Natural killer cell (primary cell): Measurements from ENCODE around the gene SLC6A12. TPM values are rescaled to one million over a fixed set of nuclear protein-coding genes. Genes with fewer than 3 reads are reported as not detected.

Experiments used
- ATAC-seq, 3 donors: fragments of 150-1000 bp in 2 of 3; fragments of 200-7000 bp in 1 of 3; cut with Tn5 transposase; 1 replicate in 1 of 3; 2 replicates in 2 of 3; pipeline ENCODE4 v1.10.0; 2021; ENCODE audit warnings: mild to moderate bottlenecking in 2 of 3, moderate library complexity in 2 of 3
- DNase-seq, 2 donors: peaks; one replicate each; pipeline versions ENCODE4 v3.0.0 to v3.0.0-alpha.2; 2013 to 2021; ENCODE audit warnings: mixed read lengths in 1 of 2
- H3K27ac ChIP-seq: one replicate; pipeline ENCODE4 v1.5.1; 2013; ENCODE audit warnings: mild to moderate bottlenecking, low read length
- H3K27me3 ChIP-seq: one replicate; pipeline ENCODE4 v1.6.1; 2013; ENCODE audit warnings: low read length; ENCODE audit not compliant: control insufficient read depth, insufficient read depth
- H3K36me3 ChIP-seq: one replicate; pipeline ENCODE4 v1.6.1; 2013; ENCODE audit warnings: low read length; ENCODE audit not compliant: control insufficient read depth, insufficient read depth
- H3K4me1 ChIP-seq: one replicate; pipeline ENCODE4 v1.6.1; 2013; ENCODE audit warnings: low read length; ENCODE audit not compliant: control insufficient read depth, insufficient read depth
- H3K4me3 ChIP-seq: one replicate; pipeline ENCODE4 v1.5.1; 2013; ENCODE audit warnings: low read length
- H3K9me3 ChIP-seq: one replicate; pipeline ENCODE4 v1.6.1; 2013; ENCODE audit warnings: low read length; ENCODE audit not compliant: control insufficient read depth, insufficient read depth
- H3K27ac Mint-ChIP-seq, 2 donors: one replicate each; pipeline ENCODE4 v1.8.0; 2022; ENCODE audit warnings: mild to moderate bottlenecking in 2 of 2, mixed read lengths in 2 of 2, moderate library complexity in 1 of 2
- H3K27me3 Mint-ChIP-seq, 2 donors: one replicate each; pipeline ENCODE4 v1.8.0; 2022; ENCODE audit warnings: low read depth in 2 of 2, mixed read lengths in 2 of 2
- H3K36me3 Mint-ChIP-seq: one replicate; pipeline ENCODE4 v1.8.0; 2022; ENCODE audit warnings: mixed read lengths
- H3K4me1 Mint-ChIP-seq, 2 donors: one replicate each; pipeline ENCODE4 v1.8.0; 2022; ENCODE audit warnings: mixed read lengths in 2 of 2
- H3K4me3 Mint-ChIP-seq: one replicate; pipeline ENCODE4 v1.8.0; 2022; ENCODE audit warnings: mild to moderate bottlenecking, moderate library complexity, mixed read lengths
- H3K9me3 Mint-ChIP-seq, 2 donors: one replicate each; pipeline ENCODE4 v1.8.0; 2022; ENCODE audit warnings: mixed read lengths in 2 of 2
- WGBS: methylation state at CpG from one replicate; pipeline ENCODE4 v1.1.7; 2013; ENCODE audit warnings: missing lambda C conversion rate; ENCODE audit not compliant: insufficient coverage; 5-methylcytosine and 5-hydroxymethylcytosine counted together
- intact Hi-C: fragments of 100-400 bp; cut with micrococcal nuclease; formaldehyde crosslinking; loops from one replicate; pipeline ENCODE4 v1.14.2; 2022
- total RNA-seq, 4 donors: library from RNA; stranded (reverse); fragments of 120-200 nt in 1 of 4; gene quantifications; one replicate each; pipeline versions ENCODE4 v1.2.3 to v1.2.4, GENCODE V29; 2013 to 2022
- TF ChIP-seq, protein P1 (sequence below): fragments of 200-600 bp; IDR thresholded peaks from one replicate; pipeline ENCODE4 v1.8.0; 2022; ENCODE audit warnings: antibody characterized with exemption

The SLC6A12 gene
- total RNA-seq, 3 donors from 2014 or later (not counting 1 experiment from before 2014, with no cell fraction given) = 0.54 to 0.70 TPM; not detected in 1

DNA sequence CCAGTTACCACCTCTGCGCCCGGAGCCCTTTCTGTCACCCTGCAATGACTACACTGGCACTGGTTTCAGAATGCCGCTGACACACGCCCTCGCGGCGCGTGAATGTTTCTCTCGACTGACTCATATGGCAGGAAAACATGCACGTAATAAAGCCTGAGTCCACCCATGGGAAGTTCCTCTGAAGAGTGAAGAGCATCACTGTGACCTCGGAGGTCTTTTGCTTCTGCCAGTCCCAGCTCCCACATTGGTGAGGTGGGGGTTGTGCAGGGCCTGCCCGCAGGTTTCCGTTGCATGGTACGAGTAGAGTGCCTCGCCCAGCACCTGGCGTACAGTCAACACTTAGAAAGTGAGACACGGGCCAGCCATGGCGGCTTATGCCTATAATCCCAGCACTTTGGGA, 11.1 kb upstream of the SLC6A12 start:
- ATAC-seq = no peak
- Histone ChIP-seq H3K9me3 (no peaks in the 10 kb centered on the region), H3K4me1 (peaks cover 3% of the 10 kb centered on the region), H3K36me3 (no peaks in the 10 kb centered on the region), H3K27ac (no peak overlapping the region), H3K4me3 (no peak overlapping the region), H3K27me3 (no peaks in the 10 kb centered on the region)
- intact Hi-C loops = no loop called here
- Mint-ChIP-seq H3K4me3 (no peak overlapping the region), H3K27ac (no peak overlapping the region), H3K9me3 (no peaks in the 10 kb centered on the region), H3K4me1 (peaks cover 0 to 2% of the 10 kb centered on the region in 2 donors), H3K27me3 (peaks cover 12 to 26% of the 10 kb centered on the region in 2 donors), H3K36me3 (no peaks in the 10 kb centered on the region)
- DNase-seq = no peak
- TF ChIP-seq, protein P1, sequence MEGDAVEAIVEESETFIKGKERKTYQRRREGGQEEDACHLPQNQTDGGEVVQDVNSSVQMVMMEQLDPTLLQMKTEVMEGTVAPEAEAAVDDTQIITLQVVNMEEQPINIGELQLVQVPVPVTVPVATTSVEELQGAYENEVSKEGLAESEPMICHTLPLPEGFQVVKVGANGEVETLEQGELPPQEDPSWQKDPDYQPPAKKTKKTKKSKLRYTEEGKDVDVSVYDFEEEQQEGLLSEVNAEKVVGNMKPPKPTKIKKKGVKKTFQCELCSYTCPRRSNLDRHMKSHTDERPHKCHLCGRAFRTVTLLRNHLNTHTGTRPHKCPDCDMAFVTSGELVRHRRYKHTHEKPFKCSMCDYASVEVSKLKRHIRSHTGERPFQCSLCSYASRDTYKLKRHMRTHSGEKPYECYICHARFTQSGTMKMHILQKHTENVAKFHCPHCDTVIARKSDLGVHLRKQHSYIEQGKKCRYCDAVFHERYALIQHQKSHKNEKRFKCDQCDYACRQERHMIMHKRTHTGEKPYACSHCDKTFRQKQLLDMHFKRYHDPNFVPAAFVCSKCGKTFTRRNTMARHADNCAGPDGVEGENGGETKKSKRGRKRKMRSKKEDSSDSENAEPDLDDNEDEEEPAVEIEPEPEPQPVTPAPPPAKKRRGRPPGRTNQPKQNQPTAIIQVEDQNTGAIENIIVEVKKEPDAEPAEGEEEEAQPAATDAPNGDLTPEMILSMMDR = no peak
- WGBS = 90% methylated on average over 18 of the region's 18 CpGs

DNA sequence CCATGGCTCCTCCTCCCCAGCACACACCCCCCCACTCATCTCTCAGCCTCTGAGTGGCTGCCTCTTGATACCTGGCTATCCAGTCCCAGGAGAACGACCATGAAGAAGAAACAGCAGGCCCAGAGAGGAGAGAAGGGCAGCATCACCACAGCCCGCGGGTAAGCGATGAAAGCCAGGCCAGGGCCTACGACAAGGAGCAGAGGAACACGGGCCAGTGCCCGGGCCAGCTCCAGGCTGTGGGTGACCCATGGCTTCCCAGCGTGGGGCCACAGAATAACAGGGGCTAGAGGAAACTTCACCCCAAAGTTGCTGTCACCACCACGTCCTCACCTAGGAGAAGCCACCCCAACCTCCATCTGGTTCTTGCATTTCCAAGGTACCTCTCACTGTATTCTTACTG, 10.4 kb upstream of the SLC6A12 start:
- peaks cover 0 to 7% of the 10 kb centered on the region in 2 donors for H3K4me1 Mint-ChIP-seq
- no peak overlapping the region for H3K27ac Mint-ChIP-seq
- 87% methylated on average over 9 of the region's 9 CpGs for WGBS
- H3K36me3 Mint-ChIP-seq = no peaks in the 10 kb centered on the region
- no peaks in the 10 kb centered on the region for H3K9me3 Mint-ChIP-seq
- intact Hi-C loops = no loop called here
- DNase-seq (no peak), ATAC-seq (no peak)
- H3K27me3 Mint-ChIP-seq = peaks cover 8 to 19% of the 10 kb centered on the region in 2 donors
- Histone ChIP-seq H3K27me3 (no peaks in the 10 kb centered on the region), H3K4me3 (no peak overlapping the region), H3K4me1 (peaks cover 6% of the 10 kb centered on the region), H3K9me3 (no peaks in the 10 kb centered on the region), H3K27ac (no peak overlapping the region), H3K36me3 (no peaks in the 10 kb centered on the region)
- no peak overlapping the region for H3K4me3 Mint-ChIP-seq
- TF ChIP-seq, protein P1 = no peak

DNA sequence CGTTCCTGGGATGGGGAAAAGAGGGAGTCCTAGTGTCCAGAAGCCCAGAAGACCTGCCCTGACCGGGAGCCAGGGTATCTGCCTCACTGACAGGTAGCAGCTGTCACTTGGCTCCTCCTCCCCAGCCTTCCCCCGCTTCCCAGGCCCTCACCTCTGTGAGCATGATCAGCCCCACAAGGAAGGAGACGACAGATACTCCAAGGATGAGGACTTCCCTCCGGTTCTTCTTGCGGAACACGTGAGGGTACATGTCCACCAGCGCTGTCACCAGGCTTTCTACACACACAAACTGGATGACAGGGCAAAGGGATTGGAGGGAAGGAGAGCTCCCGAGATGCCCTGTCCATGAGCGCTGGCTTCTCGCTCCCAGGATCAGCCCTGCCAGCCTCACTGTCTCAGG, 9.9 kb upstream of the SLC6A12 start:
- TF ChIP-seq, protein P1 = no peak

DNA sequence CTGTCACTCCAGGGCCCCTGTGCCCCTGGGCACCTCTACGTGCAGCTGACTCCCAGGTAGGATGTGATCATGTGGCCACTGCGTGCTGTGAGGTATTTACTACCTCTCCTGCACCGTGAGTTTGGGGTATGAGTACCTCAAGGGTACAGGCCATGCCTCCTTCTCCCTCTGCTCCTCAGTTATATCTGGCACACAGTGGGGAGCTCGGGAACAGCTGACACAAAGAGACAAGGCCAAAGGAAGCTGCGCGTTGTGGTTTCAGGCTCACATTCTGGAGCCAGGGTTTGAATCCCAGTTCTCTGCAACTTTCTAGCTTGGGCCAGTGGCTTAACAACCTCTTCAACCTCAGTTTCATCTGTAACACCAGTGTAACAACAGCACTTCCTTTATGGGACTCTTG, 7.8 kb upstream of the SLC6A12 start:
- ATAC-seq = no peak
- Histone ChIP-seq H3K4me1 (peaks cover 6% of the 10 kb centered on the region), H3K27ac (no peak overlapping the region), H3K36me3 (no peaks in the 10 kb centered on the region), H3K4me3 (no peak overlapping the region), H3K27me3 (no peaks in the 10 kb centered on the region), H3K9me3 (no peaks in the 10 kb centered on the region)
- no peaks in the 10 kb centered on the region for H3K9me3 Mint-ChIP-seq
- H3K36me3 Mint-ChIP-seq = no peaks in the 10 kb centered on the region
- no peak for DNase-seq
- H3K4me1 Mint-ChIP-seq = peaks cover 0 to 7% of the 10 kb centered on the region in 2 donors
- intact Hi-C loops = no loop called here
- H3K27me3 Mint-ChIP-seq = peaks cover 5 to 9% of the 10 kb centered on the region in 2 donors
- H3K27ac Mint-ChIP-seq = no peak overlapping the region
- 82% methylated on average over 6 of the region's 6 CpGs for WGBS
- TF ChIP-seq, protein P1 = no peak
- H3K4me3 Mint-ChIP-seq = no peak overlapping the region

More for the DNA sequence above, 9.9 kb upstream of the SLC6A12 start:
- Mint-ChIP-seq H3K27ac (no peak overlapping the region), H3K36me3 (no peaks in the 10 kb centered on the region), H3K9me3 (no peaks in the 10 kb centered on the region), H3K4me3 (no peak overlapping the region), H3K4me1 (peaks cover 0 to 7% of the 10 kb centered on the region in 2 donors), H3K27me3 (peaks cover 6 to 14% of the 10 kb centered on the region in 2 donors)
- 86% methylated on average over 11 of the region's 11 CpGs for WGBS
- ATAC-seq (no peak), DNase-seq (no peak)
- H3K4me1 ChIP-seq = peaks cover 6% of the 10 kb centered on the region
- H3K27me3 ChIP-seq = no peaks in the 10 kb centered on the region
- intact Hi-C loops = no loop called here
- no peak overlapping the region for H3K4me3 ChIP-seq
- H3K9me3 ChIP-seq = no peaks in the 10 kb centered on the region
- H3K36me3 ChIP-seq = no peaks in the 10 kb centered on the region
- H3K27ac ChIP-seq = no peak overlapping the region
